HepG2 (cell line): ENCODE measurements around the gene THOC7. TPM values are rescaled to one million over a fixed set of nuclear protein-coding genes. Genes with fewer than 3 reads are reported as not detected.

ENCODE experiments used
- BCL6 ChIP-seq: IDR thresholded peaks from 2 replicates; pipeline ENCODE4 v1.6.1; 2016; ENCODE audit warnings: missing genetic modification reagents, missing compliant biosample characterization
- HNRNPL ChIP-seq: fragments of 200-400 bp; formaldehyde crosslinking; IDR thresholded peaks from 2 replicates; pipeline ENCODE4 v1.6.1; 2017; ENCODE audit warnings: mild to moderate bottlenecking, low read depth, low read length
- HOXD1 ChIP-seq: sonication (generic); formaldehyde crosslinking; IDR thresholded peaks from 2 replicates; pipeline ENCODE4 v1.5.0; 2020; ENCODE audit warnings: missing genetic modification reagents
- KDM4B ChIP-seq: sonication (generic); formaldehyde crosslinking; IDR thresholded peaks from 2 replicates; pipeline ENCODE4 v1.4.0; 2020; ENCODE audit warnings: missing genetic modification reagents
- KLF15 ChIP-seq: sonication (generic); formaldehyde crosslinking; IDR thresholded peaks from 2 replicates; pipeline ENCODE4 v1.8.1; 2023; ENCODE audit warnings: borderline replicate concordance, mild to moderate bottlenecking, inconsistent platforms, missing genetic modification reagents, mixed read lengths
- MIXL1 ChIP-seq: IDR thresholded peaks from 2 replicates; pipeline ENCODE4 v1.6.1; 2016
- NFKBIZ ChIP-seq: IDR thresholded peaks from 2 replicates; pipeline ENCODE4 v1.6.1; 2018; ENCODE audit warnings: missing genetic modification reagents, missing compliant biosample characterization
- PAXIP1 ChIP-seq: sonication (generic); formaldehyde crosslinking; conservative IDR thresholded peaks from 2 replicates; pipeline ENCODE4 v1.4.0; 2020; ENCODE audit warnings: mild to moderate bottlenecking, missing genetic modification reagents, moderate library complexity
- PHB2 ChIP-seq: fragments of 450-650 bp; IDR thresholded peaks from 2 replicates; pipeline ENCODE4 v1.6.1; 2018; ENCODE audit not compliant: partially characterized antibody
- RARA ChIP-seq: IDR thresholded peaks from 2 replicates; pipeline ENCODE4 v1.6.1; 2016; ENCODE audit warnings: missing genetic modification reagents, missing compliant biosample characterization
- RFX5 ChIP-seq: IDR thresholded peaks from 2 replicates; pipeline ENCODE4 v1.6.1; 2011; ENCODE audit warnings: low read depth, low read length, improper control_type of control experiment
- STAT5B ChIP-seq: sonication (generic); formaldehyde crosslinking; IDR thresholded peaks from 2 replicates; pipeline ENCODE4 v1.4.0; 2020; ENCODE audit warnings: missing genetic modification reagents
- ZBTB43 ChIP-seq: sonication (generic); formaldehyde crosslinking; conservative IDR thresholded peaks from 2 replicates; pipeline ENCODE4 v1.4.0; 2020; ENCODE audit warnings: missing genetic modification reagents
- ZBTB8A ChIP-seq: sonication (generic); formaldehyde crosslinking; IDR thresholded peaks from 2 replicates; pipeline ENCODE4 v1.4.0; 2020; ENCODE audit warnings: mild to moderate bottlenecking, low read depth, missing genetic modification reagents, borderline replicate concordance
- ZC3H4 ChIP-seq: sonication (generic); formaldehyde crosslinking; IDR thresholded peaks from 2 replicates; pipeline ENCODE4 v1.4.0; 2020; ENCODE audit warnings: missing genetic modification reagents, borderline replicate concordance
- ZNF407 ChIP-seq: sonication (generic); formaldehyde crosslinking; IDR thresholded peaks from one replicate; pipeline ENCODE4 v1.5.1; 2020; ENCODE audit warnings: mild to moderate bottlenecking, missing genetic modification reagents; ENCODE audit errors: not compliant biosample characterization
- ZNF549 ChIP-seq: sonication (generic); formaldehyde crosslinking; IDR thresholded peaks from 2 replicates; pipeline ENCODE4 v1.5.0; 2020; ENCODE audit warnings: missing genetic modification reagents
- polyA plus RNA-seq, 8 experiments: library from polyadenylated mRNA; depleted of rRNA in 3 of 8; stranded (reverse) in 7 of 8; unstranded in 1 of 8; fragments of >200 nt; fragmentation: Illumina TruSeq in 4 of 8; extraction: Trizol in 4 of 8; gene quantifications; 2 replicates each; pipeline versions ENCODE4 v1.2.1 to v1.2.3, GENCODE V29; 2011 to 2016; ENCODE audit warnings: low read depth in 4 of 8, missing spikeins in 1 of 8, mixed read lengths in 1 of 8; ENCODE audit not compliant: insufficient read depth in 1 of 8
- total RNA-seq, 5 experiments: library from RNA; depleted of rRNA; stranded (reverse); fragments of >200 nt; fragmentation: Illumina TruSeq; extraction: Trizol; gene quantifications; 2 replicates each; pipeline ENCODE4 v1.2.3, GENCODE V29; 2016; ENCODE audit warnings: low read depth in 1 of 5

The THOC7 gene
- total and polyA plus RNA-seq, 2 of the 13 experiments (the other 11 are each of a cell fraction or from before 2014, with no cell fraction given) = 32.8 to 63.5 TPM

GRCh38 chr3:63863150-63864007 lies at the start of gene THOC7, which contains the start of gene ATXN7 (continued):
- no peak for TF ChIP-seq ZNF407 (CRISPR knock-in tag)
- no peak for TF ChIP-seq ZBTB8A (CRISPR knock-in tag)
- TF ChIP-seq ZC3H4 (CRISPR knock-in tag) = no peak
- no peak for TF ChIP-seq KDM4B (CRISPR knock-in tag)
- no peak for TF ChIP-seq KLF15
- TF ChIP-seq RFX5 = no peak
- no peak for TF ChIP-seq NFKBIZ (CRISPR knock-in tag)
- no peak for TF ChIP-seq PAXIP1 (CRISPR knock-in tag)
- TF ChIP-seq BCL6 (CRISPR knock-in tag) = no peak
- no peak for TF ChIP-seq RARA
- no peak for TF ChIP-seq HNRNPL
- TF ChIP-seq ZBTB43 (CRISPR knock-in tag) = no peak; the same call in 1 of the 2 replicates
- TF ChIP-seq STAT5B (CRISPR knock-in tag) = no peak
- TF ChIP-seq PHB2 = no peak
- TF ChIP-seq MIXL1 (CRISPR knock-in tag) = no peak
- no peak for TF ChIP-seq ZNF549 (CRISPR knock-in tag)
- no peak for TF ChIP-seq HOXD1
